Measurements from ENCODE around the gene BBOX1.

- no peak for TF ChIP-seq EZH2 (IDR thresholded peaks at IDR 0.05; ENCODE audit: borderline replicate concordance, insufficient read depth, low read length, poor library complexity, severe bottlenecking)
- no peak for TF ChIP-seq CTCF (IDR thresholded peaks at IDR 0.05; ENCODE audit: poor library complexity, severe bottlenecking)
- TF ChIP-seq MXI1 (conservative IDR thresholded peaks at IDR 0.05; ENCODE audit: poor library complexity, severe bottlenecking) = no peak
- TF ChIP-seq REST (IDR thresholded peaks at IDR 0.05; ENCODE audit: borderline replicate concordance) = no peak
These were observed 47.7 kb downstream of the BBOX1 start for GRCh38 chr11:27088353-27088752.

Measured in neural cell (in vitro differentiated cells).